ENCODE measurements around the gene RUFY1.
"Not testable (repeated sequence)": the region's sequence is repeated elsewhere in the genome, so short reads cannot be mapped to it uniquely, and the experiment has no call there.

Gene RUFY1

GRCh38 chr5:179550511-179551342 is at the start of gene RUFY1:
TSS of gene RUFY1 (plus strand) at chr5:179550554. CDS start at chr5:179550570, 16 bp downstream.
- DNase-seq (ENCODE audit: low spot score) = peak; percentile 94

GRCh38 chr5:179501997-179502396 is 48.4 kb upstream of the RUFY1 start:
- DNase-seq (ENCODE audit: low spot score) = not testable (repeated sequence)

GRCh38 chr5:179502420-179502819 is 47.9 kb upstream of the RUFY1 start:
- DNase-seq (ENCODE audit: low spot score) = not testable (repeated sequence)

- no peak for DNase-seq (ENCODE audit: low spot score)
These were observed 46.2 kb upstream of the RUFY1 start for GRCh38 chr5:179504191-179504590.

- DNase-seq (ENCODE audit: low spot score) = peak; percentile 68
These were observed 45.6 kb upstream of the RUFY1 start for GRCh38 chr5:179504600-179505396.

- no peak for DNase-seq (ENCODE audit: low spot score)
These were observed 44.6 kb upstream of the RUFY1 start for GRCh38 chr5:179505636-179506261.

GRCh38 chr5:179509239-179509638 is 41.1 kb upstream of the RUFY1 start:
- no peak for DNase-seq (ENCODE audit: low spot score)

- DNase-seq (ENCODE audit: low spot score) = no peak
These were observed 40.5 kb upstream of the RUFY1 start for GRCh38 chr5:179509845-179510244.

- DNase-seq (ENCODE audit: low spot score) = no peak
These were observed 37.8 kb upstream of the RUFY1 start for GRCh38 chr5:179512452-179513000.

- DNase-seq (ENCODE audit: low spot score) = not testable (repeated sequence)
These were observed 34.9 kb upstream of the RUFY1 start for GRCh38 chr5:179515501-179515900.

- DNase-seq (ENCODE audit: low spot score) = no peak
These were observed 34.1 kb upstream of the RUFY1 start for GRCh38 chr5:179516221-179516620.

- not testable (repeated sequence) for DNase-seq (ENCODE audit: low spot score)
These were observed 32.6 kb upstream of the RUFY1 start for GRCh38 chr5:179517746-179518145.

GRCh38 chr5:179518369-179518768 is 32.0 kb upstream of the RUFY1 start:
- not testable (repeated sequence) for DNase-seq (ENCODE audit: low spot score)

- DNase-seq (ENCODE audit: low spot score) = not testable (repeated sequence)
These were observed 30.8 kb upstream of the RUFY1 start for GRCh38 chr5:179519416-179520070.

- not testable (repeated sequence) for DNase-seq (ENCODE audit: low spot score)
These were observed 28.2 kb upstream of the RUFY1 start for GRCh38 chr5:179522107-179522506.

- DNase-seq (ENCODE audit: low spot score) = no peak
These were observed 23.4 kb upstream of the RUFY1 start for GRCh38 chr5:179526978-179527377.

GRCh38 chr5:179530069-179530998 is 20.0 kb upstream of the RUFY1 start:
- DNase-seq (ENCODE audit: low spot score) = no peak

GRCh38 chr5:179533024-179533423 is 17.3 kb upstream of the RUFY1 start:
- DNase-seq (ENCODE audit: low spot score) = no peak

GRCh38 chr5:179533907-179534306 is 16.4 kb upstream of the RUFY1 start:
- no peak for DNase-seq (ENCODE audit: low spot score)

- DNase-seq (ENCODE audit: low spot score) = no peak
These were observed 15.9 kb upstream of the RUFY1 start for GRCh38 chr5:179534431-179534830.

GRCh38 chr5:179536676-179537075 is 13.7 kb upstream of the RUFY1 start:
- no peak for DNase-seq (ENCODE audit: low spot score)

Measured in HuH-7.5 (cell line).